Raji (cell line): Measurements from ENCODE around the gene TTLL13.
A peak's percentile ranks its signal among the peaks of the same experiment; 100 is the strongest.

Source experiments
- POLR2A ChIP-seq: IDR thresholded peaks from 2 replicates; pipeline ENCODE4 v1.6.1; 2011; ENCODE audit warnings: low read depth, low read length, control low read depth; ENCODE audit not compliant: insufficient read depth

TTLL13 gene

GRCh38 chr15:90241343-90242192 is 7.8 kb upstream of the TTLL13 start:
- TF ChIP-seq POLR2A, result no peak

- TF ChIP-seq POLR2A, result no peak
These were observed 5.3 kb upstream of the TTLL13 start for GRCh38 chr15:90243943-90244639.

GRCh38 chr15:90248789-90249202 is 560 bp upstream of the TTLL13 start:
- no peak for TF ChIP-seq POLR2A

GRCh38 chr15:90257776-90258175 is 8.4 kb downstream of the TTLL13 start:
- TF ChIP-seq POLR2A, result no peak

- TF ChIP-seq POLR2A, result no peak
These were observed 10.2 kb downstream of the TTLL13 start for GRCh38 chr15:90259524-90259923.

GRCh38 chr15:90261811-90262210 is 12.5 kb downstream of the TTLL13 start:
- no peak for TF ChIP-seq POLR2A

- no peak for TF ChIP-seq POLR2A
These were observed 13.1 kb downstream of the TTLL13 start for GRCh38 chr15:90262426-90262825.

GRCh38 chr15:90264671-90265070 is 15.3 kb downstream of the TTLL13 start:
- TF ChIP-seq POLR2A, result no peak

GRCh38 chr15:90265271-90266060 is 16.1 kb downstream of the TTLL13 start, which contains the start of gene NGRN:
Gene NGRN, plus strand, starts transcription at chr15:90265672. Its CDS starts 41 bp downstream, at chr15:90265713.
- TF ChIP-seq POLR2A, result peak; percentile 98

GRCh38 chr15:90266061-90266431 is 16.7 kb downstream of the TTLL13 start:
- TF ChIP-seq POLR2A, result no peak

- no peak for TF ChIP-seq POLR2A
These were observed 17.1 kb downstream of the TTLL13 start for GRCh38 chr15:90266485-90266884.

- no peak for TF ChIP-seq POLR2A
These were observed 19.1 kb downstream of the TTLL13 start for GRCh38 chr15:90268415-90268814.

GRCh38 chr15:90270502-90271150 is 21.3 kb downstream of the TTLL13 start:
- TF ChIP-seq POLR2A, result no peak

- TF ChIP-seq POLR2A, result no peak
These were observed 22.3 kb downstream of the TTLL13 start for GRCh38 chr15:90271459-90272166.
